Trophoblast cell (in vitro differentiated cells and primary cell): ENCODE measurements around the gene INCENP.
A peak's percentile ranks its signal among the peaks of the same experiment; 100 is the strongest.

Experiments used
- DNase-seq, 2 donors: peaks; one replicate each; pipeline ENCODE4 v3.0.0-alpha.2; 2016
- H2AFZ ChIP-seq: 2 replicates; pipeline ENCODE4 v1.6.1; 2013; ENCODE audit warnings: low read length, moderate library complexity, mild to moderate bottlenecking; ENCODE audit not compliant: insufficient read depth, poor library complexity
- H2AK5ac ChIP-seq: 2 replicates; pipeline ENCODE4 v1.6.1; 2013; ENCODE audit warnings: mild to moderate bottlenecking, low read length
- H2BK120ac ChIP-seq: 2 replicates; pipeline ENCODE4 v1.6.1; 2013; ENCODE audit warnings: low read length, mild to moderate bottlenecking, moderate library complexity; ENCODE audit not compliant: insufficient read depth, poor library complexity
- H2BK12ac ChIP-seq: 2 replicates; pipeline ENCODE4 v1.6.1; 2013; ENCODE audit warnings: mild to moderate bottlenecking, low read length, moderate library complexity
- H2BK5ac ChIP-seq: 2 replicates; pipeline ENCODE4 v1.6.1; 2013; ENCODE audit warnings: low read length, low read depth, moderate library complexity, mild to moderate bottlenecking; ENCODE audit not compliant: poor library complexity
- H3K14ac ChIP-seq: 2 replicates; pipeline ENCODE4 v1.6.1; 2013; ENCODE audit warnings: mild to moderate bottlenecking, low read length
- H3K18ac ChIP-seq: 2 replicates; pipeline ENCODE4 v1.6.1; 2013; ENCODE audit warnings: mild to moderate bottlenecking, low read length
- H3K23ac ChIP-seq: 2 replicates; pipeline ENCODE4 v1.6.1; 2013; ENCODE audit warnings: low read length
- H3K27ac ChIP-seq: 2 replicates; pipeline ENCODE4 v1.5.1; 2013; ENCODE audit warnings: low read depth, mild to moderate bottlenecking, inconsistent platforms, low read length, moderate library complexity
- H3K27me3 ChIP-seq: 2 replicates; pipeline ENCODE4 v1.6.1; 2013; ENCODE audit warnings: inconsistent platforms, mild to moderate bottlenecking, low read length, moderate library complexity; ENCODE audit not compliant: insufficient read depth
- H3K36me3 ChIP-seq, 2 experiments: 1 replicate in 1 of 2; 2 replicates in 1 of 2; pipeline ENCODE4 v1.6.1; 2013; ENCODE audit warnings: low read length in 2 of 2, mild to moderate bottlenecking in 2 of 2, moderate library complexity in 1 of 2; ENCODE audit not compliant: insufficient read depth in 2 of 2, control insufficient read depth in 1 of 2
- H3K4ac ChIP-seq: 2 replicates; pipeline ENCODE4 v1.6.1; 2013; ENCODE audit warnings: low read depth, mild to moderate bottlenecking, low read length, moderate library complexity
- H3K4me1 ChIP-seq, 2 experiments: 1 replicate in 1 of 2; 2 replicates in 1 of 2; pipeline ENCODE4 v1.6.1; 2013; ENCODE audit warnings: low read length in 2 of 2, mild to moderate bottlenecking in 2 of 2, moderate library complexity in 1 of 2; ENCODE audit not compliant: insufficient read depth in 2 of 2, control insufficient read depth in 1 of 2
- H3K4me2 ChIP-seq: 2 replicates; pipeline ENCODE4 v1.6.1; 2013; ENCODE audit warnings: inconsistent platforms, mild to moderate bottlenecking, low read length, moderate library complexity
- H3K4me3 ChIP-seq: 2 replicates; pipeline ENCODE4 v1.5.1; 2013; ENCODE audit warnings: mild to moderate bottlenecking, low read depth, low read length, inconsistent platforms
- H3K79me1 ChIP-seq: one replicate; pipeline ENCODE4 v1.6.1; 2013; ENCODE audit warnings: low read length
- H3K79me2 ChIP-seq: 2 replicates; pipeline ENCODE4 v1.6.1; 2013; ENCODE audit warnings: low read length, mild to moderate bottlenecking; ENCODE audit not compliant: control insufficient read depth, insufficient read depth, poor library complexity
- H3K9ac ChIP-seq: 2 replicates; pipeline ENCODE4 v1.6.1; 2013; ENCODE audit warnings: mild to moderate bottlenecking, low read length
- H3K9me3 ChIP-seq: 2 replicates; pipeline ENCODE4 v1.6.1; 2013; ENCODE audit warnings: low read depth, mild to moderate bottlenecking, control low read depth, inconsistent platforms, low read length; ENCODE audit not compliant: insufficient read depth
- H4K12ac ChIP-seq: 2 replicates; pipeline ENCODE4 v1.6.1; 2013; ENCODE audit warnings: low read depth, mild to moderate bottlenecking, low read length, moderate library complexity
- H4K8ac ChIP-seq: 2 replicates; pipeline ENCODE4 v1.6.1; 2013; ENCODE audit warnings: low read depth, mild to moderate bottlenecking, low read length, moderate library complexity
- H4K91ac ChIP-seq: one replicate; pipeline ENCODE4 v1.6.1; 2013; ENCODE audit warnings: low read depth, mild to moderate bottlenecking, low read length, moderate library complexity
- WGBS: extraction: QIAGEN DNeasy Blood & Tissue Kit; methylation state at CpG from one replicate; pipeline ENCODE4 v1.1.7; 2013; ENCODE audit warnings: missing lambda C conversion rate; ENCODE audit not compliant: insufficient read length, insufficient coverage; ENCODE audit errors: extremely low coverage; 5-methylcytosine and 5-hydroxymethylcytosine counted together

INCENP gene

DNA sequence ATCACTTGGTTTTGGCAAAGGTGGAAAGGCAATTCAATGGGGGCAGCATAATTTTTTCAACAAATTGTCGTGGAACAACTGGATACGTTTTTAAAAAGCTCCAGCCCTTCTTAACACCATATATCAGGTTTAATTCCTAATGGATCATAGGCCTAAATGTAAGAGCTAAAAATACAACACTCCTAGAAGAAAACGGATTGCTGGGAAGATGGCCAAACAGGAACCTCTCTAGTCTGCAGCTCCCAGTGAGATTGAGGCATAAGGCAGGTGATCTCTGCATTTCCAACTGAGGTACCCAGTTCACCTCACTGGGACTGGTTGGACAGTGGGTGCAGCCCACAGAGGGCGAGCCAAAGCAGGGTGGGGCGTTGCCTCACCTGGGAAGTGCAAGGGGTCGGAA, 33.8 kb downstream of the INCENP start:
- Histone ChIP-seq H3K18ac (no peak overlapping the region), H3K27me3 (no peaks in the 10 kb centered on the region), H3K4ac (no peak overlapping the region), H3K23ac (no peak overlapping the region), H3K4me1 (no peaks in the 10 kb centered on the region), H3K4me3 (no peak overlapping the region), H2BK12ac (no peak overlapping the region), H3K9me3 (no peaks in the 10 kb centered on the region), H3K36me3 (peaks cover 2 to 3% of the 10 kb centered on the region in 2 experiments), H3K4me2 (no peak overlapping the region), H3K9ac (no peak overlapping the region), H3K79me2 (no peaks in the 10 kb centered on the region), H2BK5ac (no peak overlapping the region), H2AFZ (no peak overlapping the region), H3K14ac (no peak overlapping the region), H3K79me1 (no peaks in the 10 kb centered on the region), H4K8ac (no peak overlapping the region), H4K12ac (no peak overlapping the region), H3K27ac (no peak overlapping the region), H4K91ac (no peak overlapping the region), H2BK120ac (no peak overlapping the region), H2AK5ac (no peak overlapping the region)
- no CpG with 5 or more reads among the region's 6 CpGs for WGBS
- no peak for DNase-seq

- no peaks in the 10 kb centered on the region for H3K79me1 ChIP-seq
Measured at GRCh38 chr11:62166371-62166770, 42.6 kb downstream of the INCENP start.

GRCh38 chr11:62169448-62169847, 45.6 kb downstream of the INCENP start:
- no peak for DNase-seq
- H2AFZ ChIP-seq = no peak overlapping the region
- H3K9ac ChIP-seq = no peak overlapping the region
- no peak overlapping the region for H2AK5ac ChIP-seq
- no peak overlapping the region for H2BK5ac ChIP-seq
- H3K18ac ChIP-seq = no peak overlapping the region
- H3K79me1 ChIP-seq = no peaks in the 10 kb centered on the region
- H3K4ac ChIP-seq = no peak overlapping the region
- no peak overlapping the region for H3K27ac ChIP-seq
- H3K14ac ChIP-seq = no peak overlapping the region
- no peaks in the 10 kb centered on the region for H3K4me1 ChIP-seq
- no peaks in the 10 kb centered on the region for H3K79me2 ChIP-seq
- H4K91ac ChIP-seq = no peak overlapping the region
- no CpG with 5 or more reads among the region's 10 CpGs for WGBS
- H3K27me3 ChIP-seq = no peaks in the 10 kb centered on the region
- no peak overlapping the region for H2BK12ac ChIP-seq
- H2BK120ac ChIP-seq = no peak overlapping the region
- H4K8ac ChIP-seq = no peak overlapping the region
- no peak overlapping the region for H3K23ac ChIP-seq
- no peak overlapping the region for H4K12ac ChIP-seq
- H3K9me3 ChIP-seq = no peaks in the 10 kb centered on the region
- H3K4me3 ChIP-seq = peak overlapping the region; percentile 55
- no peak overlapping the region for H3K4me2 ChIP-seq
- no peaks in the 10 kb centered on the region for H3K36me3 ChIP-seq

More at GRCh38 chr11:62166371-62166770, 42.6 kb downstream of the INCENP start:
- Histone ChIP-seq H3K9ac (no peak overlapping the region), H2AK5ac (no peak overlapping the region), H4K12ac (no peak overlapping the region), H3K4ac (no peak overlapping the region), H3K4me3 (no peak overlapping the region), H3K79me2 (no peaks in the 10 kb centered on the region), H3K27me3 (no peaks in the 10 kb centered on the region), H3K36me3 (no peaks in the 10 kb centered on the region), H3K27ac (no peak overlapping the region), H2AFZ (no peak overlapping the region), H3K14ac (no peak overlapping the region), H3K23ac (no peak overlapping the region), H2BK5ac (no peak overlapping the region), H3K4me2 (no peak overlapping the region), H4K91ac (no peak overlapping the region), H3K18ac (no peak overlapping the region), H3K9me3 (no peaks in the 10 kb centered on the region), H3K4me1 (no peaks in the 10 kb centered on the region), H2BK12ac (no peak overlapping the region), H2BK120ac (no peak overlapping the region), H4K8ac (no peak overlapping the region)
- no CpG with 5 or more reads among the region's 10 CpGs for WGBS
- DNase-seq = no peak

DNA sequence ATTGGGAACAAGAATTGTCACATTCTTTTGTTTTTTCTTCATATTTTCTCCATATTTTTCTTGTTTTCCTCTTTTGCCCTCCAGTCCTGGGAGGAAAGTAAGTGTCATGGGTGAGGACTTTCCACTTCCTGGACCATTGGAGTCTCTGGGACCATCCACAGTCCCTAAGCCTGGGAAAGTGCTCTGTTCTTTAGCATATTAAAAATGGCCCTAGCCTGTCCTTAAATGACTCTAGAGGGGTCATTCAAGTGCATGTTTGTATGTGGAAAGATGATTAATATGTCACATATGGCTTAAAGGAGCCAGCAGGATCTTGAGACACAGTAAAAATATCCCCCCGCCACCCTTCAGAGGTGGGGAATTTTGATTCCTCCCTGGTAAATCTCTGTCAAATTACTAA, 46.1 kb downstream of the INCENP start:
- no peak overlapping the region for H3K4me3 ChIP-seq
- H3K4me2 ChIP-seq = no peak overlapping the region
- H3K9me3 ChIP-seq = no peaks in the 10 kb centered on the region
- no peaks in the 10 kb centered on the region for H3K4me1 ChIP-seq
- no peak overlapping the region for H2AK5ac ChIP-seq
- no peak overlapping the region for H2BK120ac ChIP-seq
- no peaks in the 10 kb centered on the region for H3K79me1 ChIP-seq
- no peak overlapping the region for H3K14ac ChIP-seq
- no CpG with 5 or more reads among the region's 1 CpG for WGBS
- no peaks in the 10 kb centered on the region for H3K36me3 ChIP-seq
- H3K23ac ChIP-seq = no peak overlapping the region
- no peak overlapping the region for H3K18ac ChIP-seq
- H3K27me3 ChIP-seq = no peaks in the 10 kb centered on the region
- no peak overlapping the region for H4K8ac ChIP-seq
- no peak overlapping the region for H2BK5ac ChIP-seq
- DNase-seq = peak in 1 of 2 donors; percentile 20
- no peak overlapping the region for H2AFZ ChIP-seq
- H4K12ac ChIP-seq = no peak overlapping the region
- no peak overlapping the region for H2BK12ac ChIP-seq
- H3K79me2 ChIP-seq = no peaks in the 10 kb centered on the region
- H3K4ac ChIP-seq = no peak overlapping the region
- no peak overlapping the region for H3K27ac ChIP-seq
- no peak overlapping the region for H3K9ac ChIP-seq
- H4K91ac ChIP-seq = no peak overlapping the region
